IPS DF 4.7 (cell line): Measurements from ENCODE around the gene SLC22A23.

Experiments
- DNase-seq: peaks from one replicate; pipeline ENCODE4 v3.0.0-alpha.2; 2013; ENCODE audit warnings: low spot score; ENCODE audit errors: extremely low read depth

SLC22A23 gene

DNA sequence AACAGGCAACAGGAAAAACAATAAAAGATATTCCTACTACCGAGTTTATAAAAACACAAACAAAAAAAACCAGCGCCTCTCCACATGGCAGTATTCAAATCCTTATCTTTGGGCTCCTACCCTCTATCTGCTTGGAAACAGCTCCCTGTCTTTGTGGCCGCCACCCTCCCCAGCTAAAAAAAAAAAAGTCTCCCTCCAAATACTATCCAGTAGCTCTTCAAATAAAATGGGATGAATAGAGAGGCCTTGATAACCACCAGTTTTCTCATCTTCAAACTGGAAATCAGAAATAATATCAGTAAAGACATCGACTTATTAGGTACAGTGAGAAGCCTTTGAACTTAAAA lies 101.9 kb downstream of the SLC22A23 start:
- DNase-seq = no peak

DNA sequence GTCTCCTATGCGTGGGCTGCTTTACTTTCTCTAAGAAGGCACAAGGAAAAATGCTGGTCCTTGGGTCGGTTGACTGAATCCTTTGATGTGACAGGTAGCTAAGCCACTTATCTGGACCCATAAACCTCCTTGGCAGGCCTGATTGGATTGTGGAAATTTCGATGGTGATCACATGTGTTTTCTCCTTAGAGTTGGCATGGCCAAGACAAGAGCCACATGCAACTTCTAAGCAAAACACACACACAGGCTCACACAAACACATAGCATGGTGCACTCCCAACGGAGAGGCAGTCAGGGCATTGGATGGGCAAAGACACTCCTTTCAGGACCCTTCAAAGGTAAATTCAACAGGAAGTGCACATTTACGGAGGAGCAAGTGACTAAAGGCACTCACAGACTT lies 102.9 kb downstream of the SLC22A23 start:
- no peak for DNase-seq

DNA sequence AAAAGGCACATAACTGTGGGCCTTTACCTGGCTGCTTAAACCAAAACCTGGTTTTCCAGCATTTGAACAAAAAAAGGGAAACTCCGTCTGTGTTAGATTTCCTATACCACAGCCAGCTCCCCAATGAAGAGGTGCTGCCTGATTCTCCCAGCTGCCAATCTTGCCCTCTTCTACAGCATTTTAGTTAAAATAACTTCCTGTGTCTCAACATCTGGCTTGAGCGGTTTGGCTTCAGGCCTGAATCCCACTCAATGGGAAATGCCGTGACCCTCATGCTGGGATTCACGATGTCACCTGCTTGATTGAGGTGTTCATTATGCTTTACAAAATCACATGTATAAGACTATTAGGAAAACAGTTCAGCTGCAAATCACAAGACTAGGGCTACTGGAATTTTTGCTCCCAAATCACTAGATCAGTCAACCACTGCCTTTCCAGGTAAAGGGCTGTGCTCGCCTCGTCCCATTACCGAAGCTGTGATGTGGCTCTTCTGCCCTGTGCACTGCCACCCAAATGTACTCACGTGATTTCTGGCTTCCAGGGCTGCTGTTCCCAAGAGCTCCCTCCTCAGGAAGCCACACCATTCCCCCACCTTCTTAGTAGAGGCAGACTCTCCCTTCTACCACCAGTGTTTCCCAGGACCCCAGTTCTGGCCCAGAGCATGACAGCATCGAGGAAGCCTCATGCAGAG lies 103.5 kb downstream of the SLC22A23 start:
- no peak for DNase-seq

DNA sequence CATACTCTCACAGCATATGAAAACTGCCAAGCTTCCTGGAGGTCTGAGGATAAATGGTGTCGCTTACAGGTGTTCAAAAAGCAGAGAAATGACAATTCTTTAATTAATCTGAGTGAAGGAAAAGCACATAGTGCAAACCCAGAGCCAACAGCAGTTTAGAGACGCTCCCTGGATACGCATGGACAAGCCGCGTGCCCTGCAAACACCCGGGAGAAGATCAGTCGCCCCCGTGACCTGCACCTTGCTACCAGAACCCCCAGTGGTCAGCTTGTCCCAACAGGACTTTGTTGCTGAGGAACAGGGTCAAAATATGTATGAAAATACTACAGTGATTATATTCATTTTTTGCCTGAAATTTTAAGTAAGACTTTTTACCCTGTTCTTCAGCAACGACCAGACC lies 104.2 kb downstream of the SLC22A23 start:
- DNase-seq = no peak

DNA sequence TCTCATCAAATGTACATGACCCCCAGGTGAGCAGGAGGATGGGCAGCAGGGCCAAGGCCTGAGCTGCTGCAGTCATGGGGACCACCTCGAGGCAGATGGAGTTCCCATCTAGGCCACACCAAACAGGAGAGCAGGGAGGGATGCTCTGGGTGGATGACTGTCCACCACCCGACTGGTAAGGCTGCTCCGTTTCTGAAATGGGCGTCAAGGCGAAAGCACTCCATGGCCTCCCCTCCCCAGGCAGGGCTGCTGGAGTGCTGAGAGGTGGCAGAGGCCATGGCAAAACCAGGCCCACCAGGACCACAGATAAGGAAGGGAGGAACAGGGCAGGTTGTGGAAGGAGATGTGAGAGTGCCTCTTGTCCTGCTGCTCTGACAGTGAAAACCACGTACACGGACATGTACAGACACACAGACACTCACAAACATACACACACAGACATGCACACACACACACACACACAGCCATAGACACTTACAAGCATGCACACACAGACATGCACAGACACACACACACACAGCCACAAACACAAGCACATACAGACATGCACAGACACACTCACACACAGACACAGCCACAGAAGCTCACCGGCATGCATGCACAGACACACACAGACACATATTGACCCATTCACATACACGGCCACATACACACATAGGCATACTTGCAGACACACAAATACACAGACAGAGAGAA lies 104.9 kb downstream of the SLC22A23 start:
- no peak for DNase-seq

DNA sequence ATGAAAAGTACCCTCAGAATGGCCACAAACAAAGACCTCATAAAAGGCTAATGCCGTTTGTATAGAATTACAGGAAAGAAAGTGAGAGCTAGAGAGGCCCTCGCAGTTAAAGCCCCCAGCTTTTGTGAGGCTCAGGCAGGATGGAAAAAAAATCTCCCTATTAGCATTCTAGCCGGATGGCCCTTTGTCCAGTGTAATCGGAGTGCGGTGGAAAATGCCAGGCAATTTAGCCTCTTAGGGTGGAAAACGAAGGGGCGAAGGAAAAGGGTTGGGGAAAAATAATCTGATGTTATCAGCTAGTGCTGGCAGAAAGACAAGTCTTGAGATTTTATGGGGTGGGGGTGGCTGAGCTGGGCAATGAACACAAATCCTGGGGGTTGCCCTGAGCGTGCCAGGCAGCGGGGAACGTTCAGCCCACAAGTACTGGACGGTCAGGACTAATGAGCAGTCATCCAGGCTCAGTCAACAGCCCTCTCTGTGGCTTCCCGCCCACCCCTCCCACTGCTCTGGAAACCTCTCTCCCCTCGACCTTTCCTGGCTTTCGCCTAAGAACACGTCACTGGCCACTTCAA lies 105.7 kb downstream of the SLC22A23 start:
- DNase-seq = no peak

DNA sequence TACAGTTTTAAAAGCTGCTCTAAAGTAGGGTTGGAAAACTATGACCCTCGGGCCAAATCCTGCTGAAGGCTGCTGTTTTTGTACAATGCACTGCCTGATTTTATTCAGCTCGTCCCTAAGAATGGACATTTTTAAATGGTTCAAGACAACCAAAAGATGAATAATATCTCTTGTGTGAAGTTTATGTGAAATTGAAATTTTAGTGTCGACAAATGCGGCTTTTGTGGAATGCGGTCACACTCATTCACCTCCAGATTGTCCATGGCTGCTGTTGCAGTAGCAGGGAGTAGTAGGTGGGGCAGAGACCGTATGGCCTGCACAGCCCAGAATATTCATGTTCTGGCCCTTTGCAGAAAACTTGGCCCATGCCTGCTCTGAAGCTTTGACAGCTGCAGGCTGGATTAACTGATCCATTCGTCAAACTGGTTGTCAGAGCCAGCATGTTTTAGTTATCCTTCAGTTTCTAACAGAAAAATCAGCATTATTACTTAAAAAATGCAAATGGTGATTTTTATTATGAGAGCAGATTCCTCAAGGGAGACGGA lies 106.5 kb downstream of the SLC22A23 start:
- no peak for DNase-seq

DNA sequence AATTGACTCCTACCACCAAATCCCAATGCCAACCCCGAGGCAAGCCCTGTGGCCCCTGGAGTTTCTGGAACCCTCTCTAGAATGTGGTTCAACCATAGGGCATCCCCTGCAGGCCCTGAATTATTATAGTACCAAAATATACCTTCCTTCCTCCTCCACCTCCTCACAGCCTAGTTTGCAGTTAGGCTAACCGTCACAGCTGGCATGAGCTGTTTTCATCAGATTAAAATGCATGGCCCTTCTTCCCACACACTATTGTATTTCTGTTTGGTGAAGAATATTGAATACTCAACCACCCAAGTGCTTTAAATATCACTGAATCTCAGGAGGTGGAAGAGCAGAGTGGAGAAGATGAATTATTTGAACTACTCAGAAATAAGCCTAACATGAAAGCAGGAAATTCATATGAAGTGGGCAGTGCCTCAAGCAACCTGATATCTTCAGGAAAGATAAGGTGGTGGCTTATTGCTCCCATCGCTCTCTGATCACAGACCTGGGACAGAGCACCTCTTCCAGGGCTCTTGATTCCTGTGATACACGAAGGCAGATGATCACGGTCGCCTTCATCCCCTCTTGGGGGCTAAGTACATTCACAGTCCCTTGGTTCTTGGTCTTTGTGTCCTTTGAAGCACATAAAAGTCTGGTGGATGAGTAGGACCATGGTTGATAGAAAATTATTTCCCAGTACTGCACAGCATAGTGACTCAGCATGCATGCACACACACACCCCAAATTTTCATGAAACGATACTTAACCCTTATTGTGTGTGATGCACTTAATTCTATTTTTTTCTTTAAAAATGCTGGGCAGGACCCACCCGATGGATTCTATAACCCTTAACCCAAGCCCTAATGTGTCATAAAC lies 107.2 kb downstream of the SLC22A23 start:
- no peak for DNase-seq

DNA sequence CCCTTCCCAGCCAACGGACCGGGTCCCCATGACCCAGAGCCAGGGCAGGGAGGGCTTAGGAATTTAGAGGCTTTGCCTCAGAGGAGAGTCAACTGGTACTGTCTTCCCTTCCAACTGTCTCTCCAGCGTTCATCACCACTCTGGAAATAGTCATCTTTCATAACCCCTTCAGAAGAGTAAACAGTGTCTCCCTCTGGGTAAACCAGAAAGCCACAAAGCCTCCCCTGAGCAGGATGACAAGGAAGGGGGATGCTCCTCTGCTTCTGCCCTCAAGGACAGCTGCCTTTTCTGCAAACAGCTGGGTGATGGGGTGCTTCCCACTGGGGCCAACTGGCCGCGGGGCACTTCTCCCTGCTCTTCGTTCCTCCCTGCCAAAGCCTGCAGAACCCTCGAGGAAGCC lies 108.0 kb downstream of the SLC22A23 start:
- DNase-seq = no peak

DNA sequence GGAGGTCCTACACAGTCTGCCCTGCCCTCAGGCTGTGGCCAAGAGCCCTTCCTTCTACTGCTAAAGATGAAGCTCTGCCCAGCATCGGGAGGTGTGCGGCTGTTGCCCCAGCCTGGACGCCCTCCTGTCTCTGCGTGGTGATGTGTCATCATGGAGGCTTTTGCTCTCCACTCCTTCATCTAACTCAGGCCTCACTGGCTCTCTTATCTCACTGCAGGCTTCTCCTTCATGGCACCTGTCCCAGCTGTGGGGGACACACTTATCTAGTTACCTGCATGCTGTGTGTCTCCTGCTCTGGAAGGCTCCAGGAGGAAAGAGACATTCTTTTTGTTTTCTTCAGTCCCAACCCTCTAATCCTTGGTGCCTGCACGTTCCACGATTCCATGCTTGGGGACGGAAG lies 109.0 kb downstream of the SLC22A23 start:
- no peak for DNase-seq

DNA sequence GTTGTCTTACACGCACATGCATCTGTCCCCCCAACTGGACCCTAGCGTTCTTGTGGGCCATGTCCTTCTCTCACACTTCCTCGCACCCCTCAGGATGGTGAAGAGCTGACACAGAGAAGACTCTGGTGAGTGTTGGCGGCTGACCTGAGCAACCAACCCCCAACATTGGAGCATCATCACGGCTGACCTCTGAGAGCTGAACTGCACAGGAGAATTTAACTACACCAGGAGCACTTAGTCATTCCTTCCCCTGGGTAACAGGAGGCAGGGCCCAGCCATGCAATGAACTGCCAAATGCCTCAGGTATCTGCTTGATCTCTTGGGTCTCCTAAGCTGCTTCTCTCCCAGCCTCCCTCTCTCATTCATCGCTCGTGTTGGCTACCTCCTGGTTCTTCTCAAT lies 109.6 kb downstream of the SLC22A23 start:
- DNase-seq = no peak

DNA sequence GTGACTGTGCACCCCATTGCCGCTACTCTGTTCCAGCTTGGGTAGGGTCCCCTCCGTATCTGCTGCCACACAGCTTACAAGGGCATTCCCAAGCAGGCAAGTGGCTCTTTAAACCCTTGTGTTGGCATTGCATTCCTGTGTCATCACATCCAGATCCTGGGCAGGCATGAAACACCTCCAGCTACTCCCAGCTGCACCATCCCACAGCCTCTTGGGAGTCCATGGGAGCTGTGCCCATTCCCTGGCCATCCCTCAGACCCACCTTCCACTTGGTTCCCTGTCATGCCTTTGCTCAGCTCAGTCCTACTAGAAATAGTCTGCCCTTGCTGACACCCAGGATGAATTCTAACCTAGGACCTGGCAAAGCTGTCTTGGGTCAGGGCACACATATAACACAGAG lies 110.4 kb downstream of the SLC22A23 start:
- no peak for DNase-seq

DNA sequence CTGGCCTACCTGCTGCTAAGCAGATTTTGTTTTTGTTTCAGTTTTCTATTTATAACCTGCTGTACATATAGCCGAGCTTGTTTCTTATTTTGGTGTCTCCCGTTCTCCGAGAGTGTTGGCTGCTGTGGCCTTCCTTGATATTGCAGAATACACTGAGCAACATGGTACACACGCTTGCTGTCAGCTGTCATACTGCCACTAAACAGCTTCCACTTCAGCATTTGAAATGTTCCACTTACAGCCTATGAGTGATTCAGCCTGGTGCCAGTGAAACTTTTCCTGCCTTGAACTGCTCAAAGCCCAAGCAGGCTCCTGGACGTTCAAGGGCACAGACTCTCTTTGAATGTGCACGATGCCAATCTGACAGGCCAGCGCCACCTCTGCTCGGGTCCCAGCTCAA lies 111.0 kb downstream of the SLC22A23 start:
- no peak for DNase-seq

DNA sequence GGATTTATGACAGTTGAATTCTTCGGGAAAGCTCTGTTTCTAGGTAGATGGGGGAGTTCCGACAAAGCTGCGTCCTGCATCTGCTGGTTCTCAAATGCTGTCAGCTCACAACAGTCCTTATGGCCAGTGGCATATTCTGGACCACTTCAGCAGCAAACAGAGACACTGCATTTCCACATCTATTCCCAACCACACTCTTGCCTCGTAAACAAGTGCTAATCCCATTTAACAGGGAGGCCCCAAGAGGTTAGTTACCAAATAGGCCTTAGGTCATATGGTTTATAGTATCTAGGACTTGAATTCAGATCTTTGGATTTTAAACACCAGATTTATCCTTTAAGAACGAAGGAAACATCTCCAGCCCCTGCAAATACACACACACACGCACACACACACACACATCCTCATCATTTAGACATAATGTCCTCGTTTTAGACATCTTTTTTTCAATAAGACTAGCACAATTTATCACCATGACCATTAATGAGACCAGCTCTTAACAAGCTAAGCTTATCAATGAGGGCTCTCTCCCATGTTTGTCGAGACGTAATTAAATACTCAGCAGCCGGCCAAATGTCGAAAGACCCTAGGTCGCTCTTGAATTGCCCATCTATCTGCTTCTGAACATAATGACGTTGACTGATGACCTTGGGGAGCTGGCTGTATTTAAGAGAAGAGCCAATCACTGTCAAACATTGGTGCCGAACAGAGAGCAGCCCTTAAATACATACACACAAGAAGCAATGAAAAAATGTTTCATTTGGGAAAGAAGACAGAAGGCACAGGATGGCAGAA lies 113.6 kb downstream of the SLC22A23 start:
- no peak for DNase-seq

DNA sequence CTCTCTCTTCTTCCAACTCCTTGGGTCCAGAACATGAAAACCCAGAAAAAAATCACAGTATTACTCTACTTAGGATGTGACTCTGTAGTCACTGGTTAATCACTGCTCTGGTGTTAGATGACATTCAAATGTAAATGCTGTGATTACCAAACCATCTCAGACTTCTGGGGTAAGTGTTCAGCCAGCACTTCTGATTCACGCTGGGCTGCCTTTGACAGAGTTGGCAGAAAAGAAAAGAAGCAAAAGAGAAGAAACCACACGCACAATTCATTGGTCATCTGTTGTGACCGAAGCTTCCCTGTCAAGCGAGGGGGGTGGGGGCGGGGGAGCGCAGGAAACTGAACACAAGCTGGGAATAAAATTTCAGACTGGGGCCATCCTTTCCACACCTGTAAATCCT lies 115.4 kb downstream of the SLC22A23 start:
- no peak for DNase-seq

DNA sequence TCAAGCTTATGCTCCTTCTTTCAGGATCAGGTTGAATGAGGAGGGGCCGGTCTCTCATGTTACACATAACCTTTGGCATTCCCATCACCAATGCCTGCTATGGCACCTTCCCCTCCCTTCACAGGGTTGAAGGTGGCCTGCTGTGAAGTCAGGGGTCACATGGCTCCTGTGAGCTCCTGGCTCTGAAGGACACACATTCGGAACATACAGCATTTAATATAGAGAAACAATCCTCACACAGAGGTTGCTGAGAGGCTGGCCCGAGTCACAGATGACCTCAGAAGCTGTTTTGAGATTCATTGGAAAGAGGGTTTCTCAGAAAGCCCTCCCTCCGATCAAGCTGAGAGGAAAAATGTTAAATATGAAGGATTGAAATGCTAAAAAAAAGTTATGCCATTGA lies 116.0 kb downstream of the SLC22A23 start:
- DNase-seq = no peak

DNA sequence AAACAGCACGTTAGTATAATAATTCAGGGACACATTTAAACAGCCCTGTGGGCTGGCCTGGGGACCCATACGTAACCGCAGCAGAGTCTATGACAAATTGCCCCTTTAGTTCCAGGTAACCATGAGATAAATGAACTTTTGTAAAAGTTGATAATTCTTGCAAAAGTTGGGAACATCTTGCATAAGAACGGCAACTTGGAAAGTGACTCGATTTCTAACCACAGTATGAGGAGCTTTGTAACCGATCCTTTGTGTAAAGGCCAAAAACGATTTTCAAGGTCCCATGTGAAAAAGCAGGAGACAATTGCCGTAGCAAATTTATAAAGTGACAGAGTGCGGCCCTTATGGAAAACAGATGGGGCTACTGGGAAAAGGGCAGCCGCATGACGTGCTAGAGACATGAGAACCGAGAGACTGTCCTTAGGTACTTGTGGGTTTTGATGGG lies 116.5 kb downstream of the SLC22A23 start:
- no peak for DNase-seq

DNA sequence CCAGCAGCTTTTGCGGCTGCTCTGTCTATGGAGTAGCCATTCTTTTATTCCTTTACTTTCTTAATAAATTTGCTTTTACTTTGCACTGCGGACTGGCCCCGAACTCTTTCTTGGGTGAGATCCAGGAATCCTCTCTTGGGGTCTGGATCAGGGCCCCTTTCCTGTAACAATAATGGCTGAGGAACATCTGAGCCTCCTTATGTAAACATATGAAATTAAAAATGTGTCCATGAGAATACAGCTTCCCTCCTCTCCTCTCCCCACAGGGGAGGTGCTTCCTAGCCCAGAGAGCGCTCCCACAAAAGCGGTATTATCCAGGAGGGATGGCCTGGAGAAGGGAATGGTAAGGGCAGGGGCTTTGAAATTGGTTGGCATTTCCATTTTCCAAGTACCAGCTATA lies 117.0 kb downstream of the SLC22A23 start:
- no peak for DNase-seq

DNA sequence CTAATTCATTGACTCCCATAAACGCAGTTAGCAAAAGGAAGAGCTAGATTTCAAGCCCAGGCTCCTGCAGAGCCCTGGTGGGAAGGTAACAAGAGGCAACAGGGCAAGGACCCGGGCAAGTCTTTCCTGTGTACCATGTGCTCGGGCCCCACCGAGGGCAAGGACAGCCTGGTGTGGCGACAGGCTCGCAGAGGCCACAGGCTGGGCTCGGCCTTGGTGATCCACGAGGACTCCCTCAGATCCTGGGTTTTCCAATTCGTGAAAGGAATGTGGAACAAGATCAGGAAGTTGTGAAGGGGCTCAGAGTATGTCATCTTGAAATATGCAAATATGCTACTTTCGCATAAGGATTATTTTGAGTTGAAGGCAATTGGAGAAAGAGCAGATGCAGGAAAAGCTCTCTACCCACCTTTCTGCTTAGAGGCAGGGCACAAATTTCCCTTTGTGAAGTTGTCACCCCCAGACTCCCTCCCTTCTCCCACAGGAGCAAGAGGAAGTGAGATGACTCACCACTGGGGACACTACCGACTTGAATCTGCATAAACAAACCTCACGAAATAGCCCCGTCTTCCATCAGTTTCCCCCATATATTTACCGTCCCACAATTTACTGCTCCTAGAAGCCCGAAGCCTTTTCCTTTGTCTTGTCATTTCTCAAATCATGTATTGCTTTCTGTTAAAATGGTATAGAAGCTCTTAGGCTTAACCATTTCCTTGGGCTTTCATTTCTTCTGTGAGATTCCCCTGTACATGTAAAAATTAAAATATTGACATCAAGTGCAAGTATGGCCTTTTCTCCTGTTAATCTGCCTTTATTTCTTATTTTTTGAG lies 119.1 kb downstream of the SLC22A23 start:
- no peak for DNase-seq
